ENCODE data around the gene SLAIN1. TPM values are rescaled to one million over a fixed set of nuclear protein-coding genes. Genes with fewer than 3 reads are reported as not detected.

The SLAIN1 gene
- total and polyA plus RNA-seq, 2 donors (not counting 3 experiments of a cell fraction or from before 2014, with no cell fraction given): 4.1 to 4.3 TPM

DNA sequence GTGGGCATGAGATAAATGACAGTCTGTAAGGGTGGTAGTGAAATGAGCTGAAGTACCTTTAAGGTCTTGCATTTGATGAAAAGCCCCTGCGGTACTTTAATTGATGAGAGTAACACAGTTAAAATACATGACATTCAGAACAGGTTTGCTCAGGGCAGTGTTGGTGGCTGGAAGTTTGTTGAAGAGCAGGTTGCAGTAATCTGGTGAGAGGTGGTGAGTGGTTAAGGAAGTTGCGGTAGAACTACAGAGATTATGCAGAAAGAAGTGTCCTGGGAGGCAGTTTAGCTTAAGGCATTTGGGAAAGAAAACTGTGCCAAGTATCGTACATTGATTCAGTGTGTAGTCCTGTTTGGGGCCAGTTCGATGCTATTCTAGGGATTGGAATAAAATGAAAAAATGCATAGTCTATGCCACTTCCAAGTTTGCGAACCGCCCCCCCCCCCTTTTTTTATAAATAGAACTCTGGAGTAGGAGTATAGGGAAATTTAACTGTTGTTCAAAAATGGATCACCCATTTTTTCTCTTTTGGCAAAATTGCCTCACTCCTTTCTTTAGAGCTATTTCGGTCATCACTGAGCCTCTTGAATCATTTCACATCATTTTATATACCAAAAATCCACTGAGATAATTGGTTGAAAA, 42.7 kb downstream of the SLAIN1 start:
- no peaks in the 10 kb centered on the region for H3K9me1 ChIP-seq (replicated peaks; ENCODE audit: control insufficient read depth, extremely low read depth, insufficient read depth, low read length)
- H3K27ac ChIP-seq (ENCODE audit: insufficient read depth, low read depth, low read length): no peak overlapping the region
- no peaks in the 10 kb centered on the region for H3K36me3 ChIP-seq (ENCODE audit: control insufficient read depth in 2 of 2, extremely low read depth in 1 of 2, insufficient read depth in 2 of 2, low read length in 2 of 2)
- H3K27me3 ChIP-seq (ENCODE audit: control insufficient read depth in 2 of 2, insufficient read depth in 2 of 2, low read length in 2 of 2): no peaks in the 10 kb centered on the region
- CTCF ChIA-PET: interaction anchor here (0.6 to 1.3 kb wide), 2 partner anchors 25 to 262 kb away, joined by 3 to 4 read pairs; no protein-coding TSS in a partner anchor
- no peaks in the 10 kb centered on the region for H3K4me1 ChIP-seq (ENCODE audit: control insufficient read depth, extremely low read depth, insufficient read depth, low read length)
- TF ChIP-seq MAX (IDR thresholded peaks at IDR 0.05; ENCODE audit: insufficient read depth, insufficient read length): no peak
- TF ChIP-seq POLR2A (IDR thresholded peaks at IDR 0.05; ENCODE audit: low read depth, low read length): no peak
- no peak for TF ChIP-seq GATA2 (IDR thresholded peaks at IDR 0.05; ENCODE audit: insufficient read depth, insufficient read length, low read depth, low read length)
- no peaks in the 10 kb centered on the region for H4K20me1 ChIP-seq (replicated peaks; ENCODE audit: control insufficient read depth, extremely low read depth, insufficient read depth, low read length)
- no peak overlapping the region for H3K4me2 ChIP-seq (ENCODE audit: insufficient read depth, low read length)
- dilution Hi-C loops (cut with MboI; ENCODE audit: extremely low pct_ligation_motif_present, low sequenced_read_pairs): no loop called here
- H3K9ac ChIP-seq (replicated peaks; ENCODE audit: extremely low read depth, insufficient read depth, low read length): no peak overlapping the region
- no peak overlapping the region for H3K4me3 ChIP-seq (replicated peaks in 1 of 3; ENCODE audit: insufficient read depth in 1 of 3, low read depth in 1 of 3, low read length in 3 of 3)
- FAIRE-seq (no peak), DNase-seq (ENCODE audit: low read depth, low spot score) (no peak)
- no peaks in the 10 kb centered on the region for H3K79me2 ChIP-seq (ENCODE audit: control insufficient read depth, insufficient read depth, low read length)
- POLR2A ChIA-PET: no interaction called here
- intact Hi-C loops (cut with micrococcal nuclease): no loop called here
- no peaks in the 10 kb centered on the region for H3K9me3 ChIP-seq (replicated peaks; ENCODE audit: control insufficient read depth, insufficient read depth, low read length)
- no TSS peak for BruUV-seq (replicated peaks)
- no peak overlapping the region for H2AFZ ChIP-seq (ENCODE audit: low read depth, low read length)

DNA sequence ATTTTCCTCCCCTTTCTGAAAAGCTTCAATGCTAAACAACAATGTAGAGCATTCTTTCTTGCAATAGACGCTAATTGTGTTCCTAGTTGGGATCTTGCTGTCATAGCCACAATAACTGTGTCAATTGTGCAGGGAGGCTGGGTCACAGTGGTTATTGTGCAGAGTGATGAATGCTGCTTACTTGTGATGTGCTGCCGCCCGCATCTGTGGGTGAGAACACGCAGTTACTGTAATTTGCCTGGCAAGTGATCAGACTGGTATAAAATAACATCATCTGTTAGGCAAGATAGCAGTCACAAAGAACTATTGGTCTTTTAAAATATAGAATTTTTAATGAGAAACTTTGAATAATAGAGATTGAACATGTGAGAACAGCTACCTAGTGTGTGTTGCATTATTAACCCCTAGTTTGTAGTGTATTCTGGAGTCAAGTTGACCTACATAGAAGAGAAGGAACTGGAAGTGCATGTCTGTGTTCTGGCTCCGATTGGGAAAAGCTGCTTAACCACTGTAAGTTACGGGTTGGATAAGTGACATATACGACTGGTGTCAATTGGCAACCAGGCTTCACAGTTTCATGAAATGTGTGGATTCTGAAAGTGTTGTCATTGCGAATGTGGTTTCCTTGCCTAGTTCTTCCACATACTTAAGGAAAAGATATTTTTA, 43.6 kb downstream of the SLAIN1 start:
- Histone ChIP-seq H2AFZ (ENCODE audit: low read depth, low read length) (no peak overlapping the region), H4K20me1 (replicated peaks; ENCODE audit: control insufficient read depth, extremely low read depth, insufficient read depth, low read length) (no peaks in the 10 kb centered on the region), H3K27ac (ENCODE audit: insufficient read depth, low read depth, low read length) (no peak overlapping the region), H3K9me3 (replicated peaks; ENCODE audit: control insufficient read depth, insufficient read depth, low read length) (no peaks in the 10 kb centered on the region), H3K9ac (replicated peaks; ENCODE audit: extremely low read depth, insufficient read depth, low read length) (no peak overlapping the region), H3K4me1 (ENCODE audit: control insufficient read depth, extremely low read depth, insufficient read depth, low read length) (no peaks in the 10 kb centered on the region), H3K36me3 (ENCODE audit: control insufficient read depth in 2 of 2, extremely low read depth in 1 of 2, insufficient read depth in 2 of 2, low read length in 2 of 2) (no peaks in the 10 kb centered on the region), H3K4me3 (replicated peaks in 1 of 3; ENCODE audit: insufficient read depth in 1 of 3, low read depth in 1 of 3, low read length in 3 of 3) (no peak overlapping the region), H3K4me2 (ENCODE audit: insufficient read depth, low read length) (no peak overlapping the region), H3K27me3 (ENCODE audit: control insufficient read depth in 2 of 2, insufficient read depth in 2 of 2, low read length in 2 of 2) (no peaks in the 10 kb centered on the region), H3K79me2 (ENCODE audit: control insufficient read depth, insufficient read depth, low read length) (no peaks in the 10 kb centered on the region), H3K9me1 (replicated peaks; ENCODE audit: control insufficient read depth, extremely low read depth, insufficient read depth, low read length) (no peaks in the 10 kb centered on the region)
- DNase-seq (ENCODE audit: low read depth, low spot score) (no peak), FAIRE-seq (no peak)
- TF ChIP-seq MAX (IDR thresholded peaks at IDR 0.05; ENCODE audit: insufficient read depth, insufficient read length): no peak
- TF ChIP-seq MYC (IDR thresholded peaks at IDR 0.05; ENCODE audit: low read depth, low read length): no peak
- TF ChIP-seq EZH2 (IDR thresholded peaks at IDR 0.05; ENCODE audit: borderline replicate concordance, low read depth, low read length, severe bottlenecking): no peak
- TF ChIP-seq GATA2 (IDR thresholded peaks at IDR 0.05; ENCODE audit: insufficient read depth, insufficient read length, low read depth, low read length): no peak
- no peak for TF ChIP-seq CTCF (IDR thresholded peaks at IDR 0.05; ENCODE audit: extremely low read depth in 1 of 2, insufficient read depth in 1 of 2, low read depth in 1 of 2, low read length in 2 of 2)
- TF ChIP-seq JUN (IDR thresholded peaks at IDR 0.05; ENCODE audit: borderline replicate concordance, insufficient read depth, insufficient read length, low read depth): no peak
- TF ChIP-seq FOS (IDR thresholded peaks at IDR 0.05; ENCODE audit: borderline replicate concordance, insufficient read depth, low read length): no peak
- no peak for TF ChIP-seq POLR2AphosphoS5 (IDR thresholded peaks at IDR 0.05; ENCODE audit: insufficient read depth, low read depth, low read length)
- no peak for TF ChIP-seq POLR2A (IDR thresholded peaks at IDR 0.05; ENCODE audit: low read depth, low read length)
- CTCF ChIA-PET: interaction anchor here (0.6 to 1.3 kb wide), 2 partner anchors 24 to 263 kb away, joined by 3 to 4 read pairs; no protein-coding TSS in a partner anchor
- POLR2A ChIA-PET: no interaction called here
- BruUV-seq (replicated peaks): no TSS peak
- intact Hi-C loops (cut with micrococcal nuclease): no loop called here
- dilution Hi-C loops (cut with MboI; ENCODE audit: extremely low pct_ligation_motif_present, low sequenced_read_pairs): no loop called here
